Activated T-helper 9 cell treated with anti-CD3 and anti-CD28 coated beads, Interleukin-2, amount 50 U/mL, for 16 hours (primary cell): ENCODE measurements around the gene CA12.
"Not testable (repeated sequence)": the region's sequence is repeated elsewhere in the genome, so short reads cannot be mapped to it uniquely, and the experiment has no call there.

Experiments
- DNase-seq: peaks from one replicate; pipeline ENCODE4 v3.0.0-alpha.2; 2020; ENCODE audit warnings: low read depth

CA12 gene

DNA sequence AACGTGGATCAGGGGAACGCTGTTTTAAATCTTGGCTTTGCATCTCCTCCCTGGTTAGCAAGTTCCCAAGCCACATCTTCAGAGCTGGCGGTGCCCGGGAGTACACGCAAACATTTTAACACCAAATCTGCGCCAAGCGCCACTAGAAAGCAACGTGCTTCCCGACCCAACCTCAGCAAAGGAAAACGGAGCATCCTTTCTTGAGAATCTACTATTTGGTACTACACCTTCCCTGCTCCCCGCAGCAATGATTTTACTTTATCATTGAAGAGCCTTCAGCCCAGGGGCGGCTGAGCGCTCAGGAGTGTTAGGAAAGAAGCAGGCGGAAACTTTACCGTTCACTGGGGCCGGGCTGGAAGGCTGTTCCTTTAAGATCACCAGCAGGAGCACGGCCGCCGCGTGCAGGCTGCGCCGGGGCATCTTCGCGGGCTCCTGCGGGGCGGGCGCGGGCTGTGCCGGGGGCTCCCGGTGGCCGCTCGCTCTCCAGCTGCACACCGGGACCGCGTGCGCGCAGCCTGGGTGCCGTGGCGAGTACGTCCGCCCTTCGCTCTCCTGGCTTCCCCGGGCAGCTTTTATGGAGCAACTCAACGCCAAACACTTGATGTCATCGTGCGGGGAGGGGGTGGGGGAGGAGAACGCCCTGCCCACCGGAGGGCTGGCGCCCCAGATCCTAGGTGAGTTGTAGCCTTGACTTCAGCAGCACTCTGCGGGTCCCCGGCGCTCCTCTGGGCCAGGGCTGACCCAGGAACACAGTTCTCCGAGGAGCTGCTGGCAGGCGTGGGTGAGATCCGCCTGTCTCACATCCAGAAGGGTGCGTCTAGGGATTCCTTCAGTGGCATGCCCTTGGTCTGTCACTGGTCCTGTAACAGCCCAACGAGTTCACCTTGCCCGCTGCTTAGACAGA, at the start of gene CA12:
Gene CA12, minus strand, starts transcription at position 546 of the 904 bp plus-strand sequence. Its CDS starts 126 bp downstream, at position 420.
- no peak for DNase-seq

GRCh38 chr15:63430766-63431451, 49.3 kb upstream of the CA12 start:
- DNase-seq: no peak

DNA sequence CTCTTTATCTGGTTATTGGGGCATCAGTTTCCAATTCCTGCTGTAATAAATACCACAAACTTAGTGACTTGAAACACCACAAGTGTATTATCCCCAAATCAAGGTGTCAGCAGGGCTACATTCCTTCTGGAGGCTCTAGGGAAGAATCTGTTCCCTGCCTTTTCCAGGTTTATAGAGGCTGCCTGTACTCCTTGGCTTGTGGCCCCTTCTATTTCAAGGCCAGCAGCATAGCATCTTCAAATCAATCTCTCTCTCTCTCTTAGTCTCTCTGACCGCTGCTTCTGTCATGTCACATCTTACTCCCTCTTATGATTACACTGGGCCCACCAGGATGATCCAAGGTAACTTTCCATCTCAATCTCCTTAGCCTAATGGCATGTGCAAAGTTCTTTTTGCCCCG, 44.9 kb upstream of the CA12 start:
- DNase-seq: no peak

DNA sequence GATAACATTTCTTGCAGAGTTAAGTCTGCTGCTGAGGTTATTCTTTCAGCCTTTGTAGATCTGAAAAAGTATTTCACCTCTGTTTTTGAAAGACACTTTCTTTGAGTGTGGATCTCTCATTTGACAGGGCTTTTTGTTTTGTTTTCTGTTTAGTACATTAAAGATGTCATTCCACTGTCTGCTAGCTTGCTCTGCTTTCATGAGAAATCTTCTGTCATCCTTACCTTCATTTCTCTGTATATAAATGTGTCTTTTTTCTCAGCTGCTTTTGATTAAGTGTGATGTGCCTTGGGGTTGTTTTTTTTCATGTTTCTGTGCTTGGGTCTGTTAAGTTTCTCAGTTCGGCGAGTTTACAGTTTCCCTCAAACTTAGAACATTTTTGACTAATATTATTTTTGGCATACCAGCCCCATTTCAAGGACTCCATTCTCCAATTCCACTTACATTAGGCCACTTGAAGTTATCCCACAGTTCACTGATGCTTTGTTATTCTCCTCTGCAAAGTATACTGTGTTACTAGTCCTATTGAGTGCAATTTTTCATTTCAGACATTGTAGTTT, 43.9 kb upstream of the CA12 start:
- DNase-seq: no peak

- DNase-seq: no peak
Observed at GRCh38 chr15:63422891-63423590, 41.4 kb upstream of the CA12 start.

DNA sequence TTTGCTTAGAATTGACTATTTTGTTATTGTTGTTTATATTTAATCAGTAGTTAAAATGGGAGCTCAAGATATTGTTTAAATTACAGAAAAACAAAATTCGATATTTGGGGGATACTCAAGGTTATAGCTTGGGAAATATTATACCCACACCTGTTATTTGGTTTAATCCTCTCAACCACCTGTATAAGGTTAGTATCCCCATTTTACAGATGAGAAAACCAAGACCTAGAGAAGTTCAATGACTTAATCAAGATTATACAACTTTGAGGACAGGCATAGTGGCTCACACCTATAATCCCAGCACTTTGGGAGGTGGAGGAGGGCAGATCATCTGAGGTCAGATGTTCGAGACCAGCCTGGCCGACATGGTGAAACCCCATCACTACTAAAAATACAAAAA, 39.8 kb upstream of the CA12 start:
- DNase-seq: no peak

DNA sequence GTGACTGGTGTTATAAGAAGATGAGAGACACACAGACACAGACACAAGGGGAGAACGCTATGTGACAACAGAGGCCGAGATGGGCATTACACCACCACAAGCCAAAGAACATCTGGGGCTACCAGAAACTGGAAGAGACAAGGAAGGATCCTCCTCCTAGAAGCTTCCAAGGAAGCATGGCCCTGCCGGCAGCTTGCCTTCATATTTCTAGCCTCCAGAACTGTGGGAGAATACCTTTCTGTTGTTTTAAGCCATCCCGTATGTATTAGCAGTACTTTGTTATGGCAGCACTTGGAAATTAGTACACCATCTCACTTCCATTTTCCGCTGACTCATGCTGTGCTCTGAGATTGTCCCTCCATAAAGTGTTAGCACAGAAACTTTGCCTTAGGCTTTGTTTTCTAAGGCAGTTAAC, 38.7 kb upstream of the CA12 start:
- DNase-seq: no peak

- DNase-seq: no peak
Observed at GRCh38 chr15:63418811-63419210, 37.2 kb upstream of the CA12 start.

DNA sequence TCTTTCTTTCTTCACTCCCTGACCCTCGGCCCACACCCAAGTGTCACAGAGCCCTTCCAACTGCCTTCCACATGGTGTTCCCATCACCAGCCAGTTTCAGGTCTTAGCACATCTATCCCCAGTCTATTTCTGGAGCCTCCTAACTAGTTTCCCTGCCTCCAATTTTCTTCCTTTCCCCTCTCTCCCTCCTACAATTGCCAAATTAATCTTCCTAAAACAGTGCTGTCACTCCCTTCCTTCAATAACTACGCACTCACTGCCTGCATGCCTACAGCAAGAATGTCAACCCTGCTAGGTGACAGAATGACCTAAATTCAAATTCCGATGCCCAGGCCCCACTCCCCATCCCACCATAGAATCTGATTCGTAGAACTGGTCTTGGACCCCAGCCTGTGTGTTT, 36.1 kb upstream of the CA12 start:
- no peak for DNase-seq

- DNase-seq: not testable (repeated sequence)
Observed at GRCh38 chr15:63417274-63417673, 35.6 kb upstream of the CA12 start.

GRCh38 chr15:63414474-63415120, 33.0 kb upstream of the CA12 start:
- DNase-seq: no peak

DNA sequence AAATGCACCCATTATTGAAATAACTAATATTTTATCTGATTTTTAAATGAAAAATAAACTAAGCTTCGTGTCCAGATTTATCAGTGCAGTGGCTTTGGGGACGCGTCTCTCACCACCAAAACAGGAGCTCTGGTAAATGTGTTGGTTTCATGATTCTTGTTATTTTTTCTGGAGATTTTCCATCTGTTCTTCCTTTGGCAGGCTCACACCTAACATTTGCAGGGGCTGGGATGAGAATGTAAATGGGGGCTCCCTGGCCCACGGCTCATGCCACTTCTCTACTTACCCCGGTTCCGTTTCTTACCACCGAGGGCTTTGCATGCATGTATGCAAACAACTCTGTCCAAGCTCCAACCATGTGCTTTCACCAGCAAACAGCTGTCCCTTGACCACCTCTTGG, 30.9 kb upstream of the CA12 start:
- no peak for DNase-seq

DNA sequence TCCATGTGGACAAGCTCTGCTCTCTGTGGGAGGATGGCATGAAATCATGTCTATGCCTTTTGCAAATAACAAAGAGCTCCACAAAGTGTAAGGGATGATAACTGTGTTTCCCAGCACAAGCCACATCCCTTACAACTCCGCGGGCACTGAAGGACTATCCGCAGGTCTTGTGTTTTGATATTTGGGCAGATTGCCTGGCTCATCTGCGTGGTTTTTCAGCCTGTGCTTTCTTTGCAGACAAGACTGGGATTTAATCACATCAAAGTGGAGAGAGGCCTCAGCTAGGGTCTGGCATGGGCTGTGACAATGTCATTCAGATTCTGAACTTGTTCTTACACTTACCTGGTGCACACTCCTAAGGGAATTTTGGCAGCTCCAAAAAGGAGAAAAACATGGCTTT, 30.2 kb upstream of the CA12 start:
- no peak for DNase-seq

- no peak for DNase-seq
Observed at GRCh38 chr15:63409179-63409578, 27.5 kb upstream of the CA12 start.

DNA sequence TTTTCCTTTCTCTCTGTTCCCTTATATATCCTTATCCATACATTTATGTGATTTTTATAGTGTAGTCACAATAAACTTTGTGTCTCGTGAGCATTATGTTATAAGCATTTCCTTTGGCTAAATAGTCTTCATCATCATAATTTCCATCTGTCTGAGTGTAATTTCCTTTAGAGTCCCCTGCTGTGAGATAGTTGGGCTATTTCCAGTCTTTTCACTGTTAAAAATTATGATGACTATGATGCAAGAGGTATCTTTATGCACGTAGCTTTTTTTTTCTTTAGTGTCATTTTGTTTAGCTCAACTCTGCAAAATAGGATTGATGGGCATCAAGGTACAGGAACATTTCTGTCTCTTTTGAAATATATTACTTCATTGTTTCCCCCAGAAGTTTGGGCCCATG, 26.9 kb upstream of the CA12 start:
- DNase-seq: no peak

GRCh38 chr15:63407612-63408011, 26.0 kb upstream of the CA12 start:
- no peak for DNase-seq

- no peak for DNase-seq
Observed at GRCh38 chr15:63405683-63406390, 24.2 kb upstream of the CA12 start.

- no peak for DNase-seq
Observed at GRCh38 chr15:63405159-63405558, 23.5 kb upstream of the CA12 start.

DNA sequence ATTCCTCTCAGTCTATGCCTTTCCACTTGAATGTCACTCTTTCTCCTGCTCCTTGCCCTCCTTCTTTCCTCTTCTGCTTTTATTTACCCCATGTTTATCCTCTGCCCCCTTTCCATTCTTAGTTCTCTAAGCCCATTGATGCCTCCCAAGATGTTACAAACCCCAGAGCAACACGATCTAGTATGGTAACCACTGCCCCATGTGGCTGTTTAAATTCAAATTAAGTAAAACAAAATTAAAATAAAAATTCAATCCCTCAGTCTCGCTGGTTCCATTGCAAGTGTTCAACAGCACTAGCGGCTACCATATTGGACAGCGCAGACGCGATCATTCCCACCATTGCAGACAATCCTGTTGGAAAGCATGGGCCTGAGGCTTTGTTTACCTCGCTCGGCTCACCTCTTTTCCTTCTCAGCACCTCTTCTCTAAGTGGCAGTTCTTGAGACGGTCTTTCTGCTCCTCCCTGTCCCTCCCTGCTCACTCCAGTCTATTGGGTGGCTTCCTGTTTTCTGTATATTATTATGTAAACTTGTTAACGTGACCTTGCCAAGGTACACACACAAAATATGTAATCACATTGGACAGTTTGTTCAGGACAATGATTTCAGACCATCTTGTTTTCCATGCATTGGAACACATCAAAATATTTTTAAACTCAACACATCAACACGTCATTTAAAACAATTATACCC, 21.8 kb upstream of the CA12 start:
- no peak for DNase-seq

DNA sequence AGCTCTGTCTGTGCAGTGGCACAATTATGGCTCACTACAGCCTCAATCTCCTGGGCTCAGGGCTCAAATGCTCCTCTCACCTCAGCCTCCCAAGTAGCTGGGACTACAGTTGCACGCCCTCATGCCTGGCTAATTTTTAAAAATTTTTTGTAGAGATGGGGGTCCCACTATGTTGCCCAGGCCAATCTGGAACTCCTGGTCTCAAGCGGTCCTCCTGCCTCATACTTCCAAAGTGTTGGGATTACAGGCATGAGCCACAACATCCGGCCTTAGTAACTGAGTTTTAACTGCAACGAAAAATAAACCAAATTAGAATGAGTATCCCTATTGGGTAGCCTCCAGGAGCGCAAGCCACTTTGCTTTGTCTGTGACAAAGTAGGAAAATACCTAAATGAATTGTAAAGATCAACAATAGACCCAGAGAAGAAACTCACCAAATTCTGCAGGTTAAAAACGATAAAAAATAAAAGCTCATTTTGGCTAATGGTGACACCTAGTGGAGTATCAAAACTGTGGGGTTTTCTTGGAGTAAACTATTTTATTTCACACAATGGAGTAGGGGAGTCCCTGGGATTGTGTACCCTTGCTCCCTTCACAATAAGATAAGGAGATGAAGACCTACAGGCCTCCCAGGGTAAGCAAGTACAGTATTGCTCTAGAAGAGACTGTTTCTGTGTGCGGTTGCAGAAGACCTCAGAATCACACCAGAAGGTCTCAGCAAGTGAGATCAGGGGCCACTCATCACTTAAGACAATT, 21.0 kb upstream of the CA12 start:
- DNase-seq: no peak
